GM18498 (cell line): Measurements from ENCODE around the gene OR10H1.
"Not testable (repeated sequence)": the region's sequence is repeated elsewhere in the genome, so short reads cannot be mapped to it uniquely, and the experiment has no call there.

Experiments used
- ATAC-seq: cut with Tn5 transposase; IDR thresholded peaks from one replicate; pipeline ENCODE4 v1.9.1; 2021; ENCODE audit warnings: mild to moderate bottlenecking, moderate library complexity; ENCODE audit not compliant: unreplicated experiment

The OR10H1 gene

GRCh38 chr19:15829306-15829698, 13.8 kb upstream of the OR10H1 start:
- ATAC-seq, result no peak

GRCh38 chr19:15828611-15829305, 13.3 kb upstream of the OR10H1 start:
- ATAC-seq, result not testable (repeated sequence)

DNA sequence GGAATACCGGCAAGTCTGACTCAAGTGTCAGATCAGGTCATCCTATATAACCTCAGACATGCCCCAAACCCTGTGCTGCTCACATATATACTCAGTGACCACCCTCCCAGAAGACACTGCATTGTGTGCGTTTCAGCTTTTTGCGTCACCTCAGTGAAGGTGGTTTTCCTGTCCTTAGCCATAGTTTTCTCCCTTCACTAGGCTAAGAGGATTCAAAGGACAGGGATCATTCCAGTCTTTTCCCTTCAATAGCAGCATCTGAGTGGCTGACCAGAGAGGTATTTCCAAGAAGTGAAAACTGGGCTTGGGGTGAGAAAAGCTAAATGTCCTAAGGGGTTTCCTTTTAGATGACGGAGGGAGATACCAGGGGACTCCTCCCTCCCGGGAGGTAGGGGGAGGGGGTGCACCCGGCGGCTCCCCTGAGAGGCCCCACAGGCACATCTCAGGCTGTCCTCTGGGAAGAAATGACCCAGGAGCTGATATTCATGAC, 12.7 kb upstream of the OR10H1 start:
- no peak for ATAC-seq

DNA sequence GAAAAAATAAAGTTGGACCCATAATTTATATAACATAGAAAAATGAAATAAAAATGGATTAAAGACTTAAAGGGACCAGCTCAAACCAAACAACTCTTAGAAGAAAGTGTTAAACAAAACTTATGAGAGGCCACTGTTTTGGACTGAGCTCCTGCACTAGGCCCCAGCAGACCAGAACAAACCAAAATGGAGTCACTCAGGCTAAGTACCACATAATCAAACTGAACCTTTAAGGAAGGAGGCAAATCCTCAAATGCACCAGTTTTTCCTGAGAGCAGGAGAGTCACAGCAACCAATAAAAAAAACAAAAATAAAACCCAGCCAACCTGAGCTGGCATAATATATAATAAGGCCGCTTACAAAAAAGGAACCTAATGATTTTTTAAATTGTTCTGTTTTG, 10.3 kb upstream of the OR10H1 start:
- ATAC-seq, result no peak

DNA sequence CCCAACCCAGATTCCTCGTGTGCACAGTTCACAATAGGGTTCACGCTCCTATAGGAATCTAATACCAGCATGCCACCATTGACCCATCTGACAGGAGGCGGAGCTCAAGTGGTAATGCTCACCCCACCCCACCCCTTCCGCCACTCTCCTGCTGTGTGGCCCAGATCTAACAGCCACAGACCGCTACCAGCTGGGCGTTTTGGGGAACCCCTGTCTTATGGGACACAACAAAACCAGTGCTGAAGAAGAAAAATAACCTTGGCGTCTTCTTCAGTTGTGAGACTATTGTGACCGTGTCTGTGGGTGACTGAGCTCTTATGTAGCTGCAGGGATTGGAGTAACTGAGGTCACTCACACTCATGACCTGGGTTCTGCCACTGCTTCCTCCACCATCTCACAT, 5.2 kb upstream of the OR10H1 start:
- no peak for ATAC-seq

GRCh38 chr19:15813916-15814315, 1.5 kb downstream of the OR10H1 start:
- no peak for ATAC-seq

GRCh38 chr19:15812060-15812722, 3.3 kb downstream of the OR10H1 start:
- ATAC-seq, result no peak

DNA sequence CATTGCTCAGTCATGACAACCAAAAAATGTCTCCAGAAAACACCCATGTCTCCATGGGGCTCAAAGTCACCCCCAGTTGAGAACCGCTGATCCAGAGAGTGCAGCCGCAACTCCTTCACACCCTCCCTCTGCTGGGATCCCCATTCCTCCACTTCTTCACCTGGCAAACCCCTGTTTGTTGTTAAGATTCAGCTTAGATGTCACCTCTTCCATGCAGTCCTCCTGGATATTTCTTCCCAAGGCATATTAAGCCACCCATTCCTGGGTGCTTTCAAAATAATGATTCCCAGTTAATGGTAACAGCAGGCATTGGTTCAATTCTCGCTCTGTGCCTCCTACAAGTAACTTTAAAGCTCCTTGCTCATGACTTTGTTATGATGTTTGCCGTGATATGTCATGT, 4.0 kb downstream of the OR10H1 start:
- ATAC-seq, result no peak

DNA sequence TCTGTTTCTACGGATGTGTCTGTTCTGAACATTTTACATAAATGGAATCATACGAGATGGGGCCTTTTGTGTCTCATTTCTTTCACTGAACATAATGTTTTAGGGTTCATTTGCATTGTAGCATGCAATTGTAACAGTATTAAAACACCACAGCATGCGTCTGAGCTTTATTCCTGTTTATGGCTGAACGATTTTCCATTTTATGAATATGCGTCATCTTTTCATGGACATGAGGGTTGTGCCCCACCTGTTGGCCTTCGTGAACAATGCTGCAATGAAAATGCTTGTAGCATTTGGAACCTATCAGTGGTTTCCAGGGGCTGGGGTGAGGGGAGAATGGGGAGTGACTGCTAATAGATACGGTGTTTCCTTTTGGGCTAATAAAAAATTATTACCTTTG, 5.1 kb downstream of the OR10H1 start:
- no peak for ATAC-seq

DNA sequence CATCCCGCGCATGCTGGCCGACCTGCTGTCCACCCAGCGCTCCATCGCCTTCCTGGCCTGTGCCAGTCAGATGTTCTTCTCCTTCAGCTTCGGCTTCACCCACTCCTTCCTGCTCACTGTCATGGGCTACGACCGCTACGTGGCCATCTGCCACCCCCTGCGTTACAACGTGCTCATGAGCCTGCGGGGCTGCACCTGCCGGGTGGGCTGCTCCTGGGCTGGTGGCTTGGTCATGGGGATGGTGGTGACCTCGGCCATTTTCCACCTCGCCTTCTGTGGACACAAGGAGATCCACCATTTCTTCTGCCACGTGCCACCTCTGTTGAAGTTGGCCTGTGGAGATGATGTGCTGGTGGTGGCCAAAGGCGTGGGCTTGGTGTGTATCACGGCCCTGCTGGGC, 21.2 kb downstream of the OR10H1 start:
- not testable (repeated sequence) for ATAC-seq

GRCh38 chr19:15790096-15790495, 25.4 kb downstream of the OR10H1 start:
- no peak for ATAC-seq

GRCh38 chr19:15788594-15789270, 26.7 kb downstream of the OR10H1 start:
- ATAC-seq, result no peak

DNA sequence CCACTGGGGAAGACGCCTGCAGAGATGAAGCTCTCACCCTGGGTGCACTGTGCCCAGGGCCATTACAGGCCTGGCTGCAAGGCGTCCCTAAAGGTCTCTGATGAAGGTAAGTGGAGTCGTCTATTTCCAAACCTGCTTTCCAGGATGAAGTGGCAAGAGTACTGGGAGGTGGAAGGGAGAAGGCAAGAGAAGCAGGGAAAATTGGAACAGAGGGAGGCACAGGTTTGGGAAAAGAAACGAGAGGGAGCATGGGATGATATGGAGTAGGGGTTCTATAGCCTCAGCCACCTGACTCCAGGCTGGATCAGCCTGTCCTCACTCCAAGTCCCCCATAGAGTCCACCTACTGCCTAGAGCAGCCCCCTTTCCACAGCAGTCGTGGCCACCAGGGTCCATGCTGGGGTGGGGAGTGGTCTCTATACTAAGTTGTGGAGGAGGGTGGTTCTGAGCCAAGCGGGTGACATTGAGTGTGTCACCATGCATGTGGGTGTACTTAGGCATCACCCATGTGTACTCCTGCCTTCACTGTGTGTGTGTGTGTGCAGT, 27.8 kb downstream of the OR10H1 start, which contains the start of gene OR10H5:
Gene OR10H5 (plus strand): TSS at position 51 of the 545 bp plus-strand sequence. CDS start 6,388 bp downstream, outside the sequence.
- ATAC-seq, result no peak

DNA sequence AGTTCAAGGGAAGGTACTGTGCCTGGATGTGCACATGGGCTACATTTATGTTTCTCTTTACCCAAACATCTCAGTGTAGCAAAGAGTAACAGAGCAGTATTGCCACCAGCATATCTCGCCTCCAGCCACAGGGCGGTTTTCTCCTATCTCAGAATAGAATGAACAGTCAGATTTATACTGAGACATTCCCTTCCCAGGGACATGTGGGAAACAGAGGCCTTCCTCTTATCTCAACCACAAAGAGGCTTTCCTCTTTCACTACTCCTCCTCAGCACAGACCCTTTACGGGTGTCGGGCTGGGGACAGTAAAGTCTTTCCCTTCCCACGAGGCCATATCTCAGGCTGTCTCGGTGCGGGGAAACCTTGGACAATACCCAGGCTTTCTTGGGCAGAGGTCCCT, 32.6 kb downstream of the OR10H1 start:
- ATAC-seq, result not testable (repeated sequence)

GRCh38 chr19:15782211-15782610, 33.3 kb downstream of the OR10H1 start:
- no peak for ATAC-seq

DNA sequence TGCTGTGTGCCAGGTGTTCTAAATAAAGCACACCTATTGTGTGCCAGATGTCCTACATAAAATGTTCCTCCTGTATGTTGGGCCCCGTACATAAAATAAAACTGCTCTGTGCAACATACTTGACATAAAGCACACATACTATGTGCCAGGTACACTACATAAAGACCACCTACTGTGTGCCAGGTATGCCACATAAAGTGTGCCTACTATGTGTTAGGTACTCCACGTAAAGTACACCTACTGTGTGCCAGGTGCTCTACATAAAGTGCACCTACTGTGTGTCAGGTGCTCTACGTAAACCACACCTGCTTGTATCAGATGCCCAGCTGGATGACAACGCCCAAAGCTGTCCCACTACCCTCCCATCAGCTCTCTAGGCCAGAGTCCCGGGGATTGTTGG, 33.8 kb downstream of the OR10H1 start:
- ATAC-seq, result no peak

- ATAC-seq, result no peak
Observed at GRCh38 chr19:15780610-15781418, 34.6 kb downstream of the OR10H1 start.

- ATAC-seq, result no peak
Observed at GRCh38 chr19:15779756-15780476, 35.5 kb downstream of the OR10H1 start.

- no peak for ATAC-seq
Observed at GRCh38 chr19:15776991-15777970, 38.2 kb downstream of the OR10H1 start.
